HepG2 (cell line): Measurements from ENCODE around the gene KIF22. TPM values are rescaled to one million over a fixed set of nuclear protein-coding genes. Genes with fewer than 3 reads are reported as not detected.

Source experiments
- HMG20A ChIP-seq: IDR thresholded peaks from 2 replicates; pipeline ENCODE4 v1.6.1; 2016; ENCODE audit warnings: borderline replicate concordance
- HOXA9 ChIP-seq: sonication (generic); formaldehyde crosslinking; IDR thresholded peaks from 2 replicates; pipeline ENCODE4 v1.8.1; 2022; ENCODE audit warnings: missing genetic modification reagents, mild to moderate bottlenecking, moderate library complexity, borderline replicate concordance
- ISX ChIP-seq: sonication (generic); formaldehyde crosslinking; conservative IDR thresholded peaks from 2 replicates; pipeline ENCODE4 v1.5.0; 2020; ENCODE audit warnings: missing genetic modification reagents
- POLR2AphosphoS2 ChIP-seq: IDR thresholded peaks from 2 replicates; pipeline ENCODE4 v1.6.1; 2011; ENCODE audit warnings: low read depth, low read length, improper control_type of control experiment
- SRY ChIP-seq: sonication (generic); formaldehyde crosslinking; IDR thresholded peaks from 2 replicates; pipeline ENCODE4 v1.8.0; 2022; ENCODE audit warnings: mild to moderate bottlenecking, missing genetic modification reagents
- TEAD2 ChIP-seq: sonication (generic); formaldehyde crosslinking; IDR thresholded peaks from 2 replicates; pipeline ENCODE4 v1.9.0; 2021; ENCODE audit warnings: missing genetic modification reagents
- ZNF468 ChIP-seq: sonication (generic); formaldehyde crosslinking; IDR thresholded peaks from 2 replicates; pipeline ENCODE4 v1.8.0; 2022; ENCODE audit warnings: mild to moderate bottlenecking, moderate library complexity, missing genetic modification reagents
- ZNF552 ChIP-seq: sonication (generic); formaldehyde crosslinking; IDR thresholded peaks from 2 replicates; pipeline ENCODE4 v1.9.0; 2022; ENCODE audit warnings: missing genetic modification reagents, mild to moderate bottlenecking, borderline replicate concordance
- ZNF556 ChIP-seq: sonication (generic); formaldehyde crosslinking; IDR thresholded peaks from 2 replicates; pipeline ENCODE4 v1.4.0; 2020; ENCODE audit warnings: mild to moderate bottlenecking, missing genetic modification reagents, borderline replicate concordance
- ZNF567 ChIP-seq: sonication (generic); formaldehyde crosslinking; IDR thresholded peaks from 2 replicates; pipeline ENCODE4 v1.8.1; 2023; ENCODE audit warnings: mild to moderate bottlenecking, missing genetic modification reagents, borderline replicate concordance
- ZNF576 ChIP-seq: sonication (generic); formaldehyde crosslinking; IDR thresholded peaks from 2 replicates; pipeline ENCODE4 v1.4.0; 2020; ENCODE audit warnings: mild to moderate bottlenecking, missing genetic modification reagents
- polyA plus RNA-seq, 8 experiments: library from polyadenylated mRNA; depleted of rRNA in 3 of 8; stranded (reverse) in 7 of 8; unstranded in 1 of 8; fragments of >200 nt; fragmentation: Illumina TruSeq in 4 of 8; extraction: Trizol in 4 of 8; gene quantifications; 2 replicates each; pipeline versions ENCODE4 v1.2.1 to v1.2.3, GENCODE V29; 2011 to 2016; ENCODE audit warnings: low read depth in 4 of 8, missing spikeins in 1 of 8, mixed read lengths in 1 of 8; ENCODE audit not compliant: insufficient read depth in 1 of 8
- total RNA-seq, 5 experiments: library from RNA; depleted of rRNA; stranded (reverse); fragments of >200 nt; fragmentation: Illumina TruSeq; extraction: Trizol; gene quantifications; 2 replicates each; pipeline ENCODE4 v1.2.3, GENCODE V29; 2016; ENCODE audit warnings: low read depth in 1 of 5
- TF ChIP-seq, protein P1 (sequence below): sonication (generic); formaldehyde crosslinking; IDR thresholded peaks from 2 replicates; pipeline ENCODE4 v1.5.0; 2020; ENCODE audit warnings: mild to moderate bottlenecking, missing genetic modification reagents
- TF ChIP-seq, protein P2 (sequence below): sonication (generic); formaldehyde crosslinking; IDR thresholded peaks from 2 replicates; pipeline ENCODE4 v1.9.0; 2021; ENCODE audit warnings: missing genetic modification reagents, mild to moderate bottlenecking, borderline replicate concordance
- TF ChIP-seq, protein P3 (sequence below): sonication (generic); formaldehyde crosslinking; IDR thresholded peaks from 2 replicates; pipeline ENCODE4 v1.4.0; 2020; ENCODE audit warnings: mild to moderate bottlenecking, missing genetic modification reagents

The KIF22 gene
- total and polyA plus RNA-seq, 2 of the 13 experiments (the other 11 are each of a cell fraction or from before 2014, with no cell fraction given): 95.8 to 118 TPM

GRCh38 chr16:29820730-29821642, 30.4 kb downstream of the KIF22 start (continued):
- TF ChIP-seq ZNF576 (CRISPR knock-in tag) (no peak), ZNF552 (no peak), ZNF567 (CRISPR knock-in tag) (no peak), ISX (CRISPR knock-in tag) (no peak), ZNF468 (no peak), POLR2AphosphoS2 (no peak), ZNF556 (peak; percentile 56; the same call in 1 of the 2 replicates), TEAD2 (no peak), HMG20A (CRISPR knock-in tag) (no peak), HOXA9 (CRISPR knock-in tag) (no peak), SRY (CRISPR knock-in tag) (no peak)
- TF ChIP-seq, protein P1, sequence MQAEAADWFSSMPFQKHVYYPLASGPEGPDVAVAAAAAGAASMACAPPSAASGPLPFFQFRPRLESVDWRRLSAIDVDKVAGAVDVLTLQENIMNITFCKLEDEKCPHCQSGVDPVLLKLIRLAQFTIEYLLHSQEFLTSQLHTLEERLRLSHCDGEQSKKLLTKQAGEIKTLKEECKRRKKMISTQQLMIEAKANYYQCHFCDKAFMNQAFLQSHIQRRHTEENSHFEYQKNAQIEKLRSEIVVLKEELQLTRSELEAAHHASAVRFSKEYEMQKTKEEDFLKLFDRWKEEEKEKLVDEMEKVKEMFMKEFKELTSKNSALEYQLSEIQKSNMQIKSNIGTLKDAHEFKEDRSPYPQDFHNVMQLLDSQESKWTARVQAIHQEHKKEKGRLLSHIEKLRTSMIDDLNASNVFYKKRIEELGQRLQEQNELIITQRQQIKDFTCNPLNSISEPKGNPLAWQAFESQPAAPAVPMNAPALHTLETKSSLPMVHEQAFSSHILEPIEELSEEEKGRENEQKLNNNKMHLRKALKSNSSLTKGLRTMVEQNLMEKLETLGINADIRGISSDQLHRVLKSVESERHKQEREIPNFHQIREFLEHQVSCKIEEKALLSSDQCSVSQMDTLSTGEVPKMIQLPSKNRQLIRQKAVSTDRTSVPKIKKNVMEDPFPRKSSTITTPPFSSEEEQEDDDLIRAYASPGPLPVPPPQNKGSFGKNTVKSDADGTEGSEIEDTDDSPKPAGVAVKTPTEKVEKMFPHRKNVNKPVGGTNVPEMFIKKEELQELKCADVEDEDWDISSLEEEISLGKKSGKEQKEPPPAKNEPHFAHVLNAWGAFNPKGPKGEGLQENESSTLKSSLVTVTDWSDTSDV: no peak
- TF ChIP-seq, protein P2, sequence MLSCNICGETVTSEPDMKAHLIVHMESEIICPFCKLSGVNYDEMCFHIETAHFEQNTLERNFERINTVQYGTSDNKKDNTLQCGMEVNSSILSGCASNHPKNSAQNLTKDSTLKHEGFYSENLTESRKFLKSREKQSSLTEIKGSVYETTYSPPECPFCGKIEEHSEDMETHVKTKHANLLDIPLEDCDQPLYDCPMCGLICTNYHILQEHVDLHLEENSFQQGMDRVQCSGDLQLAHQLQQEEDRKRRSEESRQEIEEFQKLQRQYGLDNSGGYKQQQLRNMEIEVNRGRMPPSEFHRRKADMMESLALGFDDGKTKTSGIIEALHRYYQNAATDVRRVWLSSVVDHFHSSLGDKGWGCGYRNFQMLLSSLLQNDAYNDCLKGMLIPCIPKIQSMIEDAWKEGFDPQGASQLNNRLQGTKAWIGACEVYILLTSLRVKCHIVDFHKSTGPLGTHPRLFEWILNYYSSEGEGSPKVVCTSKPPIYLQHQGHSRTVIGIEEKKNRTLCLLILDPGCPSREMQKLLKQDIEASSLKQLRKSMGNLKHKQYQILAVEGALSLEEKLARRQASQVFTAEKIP (CRISPR knock-in tag): no peak
- TF ChIP-seq, protein P3, sequence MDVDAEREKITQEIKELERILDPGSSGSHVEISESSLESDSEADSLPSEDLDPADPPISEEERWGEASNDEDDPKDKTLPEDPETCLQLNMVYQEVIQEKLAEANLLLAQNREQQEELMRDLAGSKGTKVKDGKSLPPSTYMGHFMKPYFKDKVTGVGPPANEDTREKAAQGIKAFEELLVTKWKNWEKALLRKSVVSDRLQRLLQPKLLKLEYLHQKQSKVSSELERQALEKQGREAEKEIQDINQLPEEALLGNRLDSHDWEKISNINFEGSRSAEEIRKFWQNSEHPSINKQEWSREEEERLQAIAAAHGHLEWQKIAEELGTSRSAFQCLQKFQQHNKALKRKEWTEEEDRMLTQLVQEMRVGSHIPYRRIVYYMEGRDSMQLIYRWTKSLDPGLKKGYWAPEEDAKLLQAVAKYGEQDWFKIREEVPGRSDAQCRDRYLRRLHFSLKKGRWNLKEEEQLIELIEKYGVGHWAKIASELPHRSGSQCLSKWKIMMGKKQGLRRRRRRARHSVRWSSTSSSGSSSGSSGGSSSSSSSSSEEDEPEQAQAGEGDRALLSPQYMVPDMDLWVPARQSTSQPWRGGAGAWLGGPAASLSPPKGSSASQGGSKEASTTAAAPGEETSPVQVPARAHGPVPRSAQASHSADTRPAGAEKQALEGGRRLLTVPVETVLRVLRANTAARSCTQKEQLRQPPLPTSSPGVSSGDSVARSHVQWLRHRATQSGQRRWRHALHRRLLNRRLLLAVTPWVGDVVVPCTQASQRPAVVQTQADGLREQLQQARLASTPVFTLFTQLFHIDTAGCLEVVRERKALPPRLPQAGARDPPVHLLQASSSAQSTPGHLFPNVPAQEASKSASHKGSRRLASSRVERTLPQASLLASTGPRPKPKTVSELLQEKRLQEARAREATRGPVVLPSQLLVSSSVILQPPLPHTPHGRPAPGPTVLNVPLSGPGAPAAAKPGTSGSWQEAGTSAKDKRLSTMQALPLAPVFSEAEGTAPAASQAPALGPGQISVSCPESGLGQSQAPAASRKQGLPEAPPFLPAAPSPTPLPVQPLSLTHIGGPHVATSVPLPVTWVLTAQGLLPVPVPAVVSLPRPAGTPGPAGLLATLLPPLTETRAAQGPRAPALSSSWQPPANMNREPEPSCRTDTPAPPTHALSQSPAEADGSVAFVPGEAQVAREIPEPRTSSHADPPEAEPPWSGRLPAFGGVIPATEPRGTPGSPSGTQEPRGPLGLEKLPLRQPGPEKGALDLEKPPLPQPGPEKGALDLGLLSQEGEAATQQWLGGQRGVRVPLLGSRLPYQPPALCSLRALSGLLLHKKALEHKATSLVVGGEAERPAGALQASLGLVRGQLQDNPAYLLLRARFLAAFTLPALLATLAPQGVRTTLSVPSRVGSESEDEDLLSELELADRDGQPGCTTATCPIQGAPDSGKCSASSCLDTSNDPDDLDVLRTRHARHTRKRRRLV (CRISPR knock-in tag): no peak
